Stomach smooth muscle (tissue), 2 donors: ENCODE results near the gene FAT2.
"Not testable (repeated sequence)": the region's sequence is repeated elsewhere in the genome, so short reads cannot be mapped to it uniquely, and the experiment has no call there.

Experiments
- H3K27ac ChIP-seq: one replicate; pipeline ENCODE4 v1.7.0; 2013; ENCODE audit warnings: mild to moderate bottlenecking, low read length, inconsistent platforms
- H3K27me3 ChIP-seq, 2 donors: one replicate each; pipeline ENCODE4 v1.7.0; 2013; ENCODE audit warnings: low read length in 2 of 2; ENCODE audit not compliant: insufficient read depth in 2 of 2, control insufficient read depth in 1 of 2
- H3K36me3 ChIP-seq, 2 donors: one replicate each; pipeline ENCODE4 v1.7.0; 2013; ENCODE audit warnings: low read length in 2 of 2; ENCODE audit not compliant: control insufficient read depth in 2 of 2, insufficient read depth in 2 of 2
- H3K4me1 ChIP-seq: one replicate; pipeline ENCODE4 v1.7.0; 2013; ENCODE audit warnings: low read length; ENCODE audit not compliant: control insufficient read depth, insufficient read depth
- H3K4me3 ChIP-seq, 2 donors: one replicate each; pipeline ENCODE4 v1.7.0; 2013; ENCODE audit warnings: low read length in 2 of 2
- H3K9ac ChIP-seq, 2 donors: one replicate each; pipeline ENCODE4 v1.7.0; 2013; ENCODE audit warnings: low read length in 2 of 2, mild to moderate bottlenecking in 1 of 2
- H3K9me3 ChIP-seq, 2 donors: one replicate each; pipeline ENCODE4 v1.7.0; 2013; ENCODE audit warnings: low read length in 2 of 2; ENCODE audit not compliant: control insufficient read depth in 2 of 2
- donor health status: healthy.
- donor health status: Pancreatic carcinoma.

FAT2 gene

DNA sequence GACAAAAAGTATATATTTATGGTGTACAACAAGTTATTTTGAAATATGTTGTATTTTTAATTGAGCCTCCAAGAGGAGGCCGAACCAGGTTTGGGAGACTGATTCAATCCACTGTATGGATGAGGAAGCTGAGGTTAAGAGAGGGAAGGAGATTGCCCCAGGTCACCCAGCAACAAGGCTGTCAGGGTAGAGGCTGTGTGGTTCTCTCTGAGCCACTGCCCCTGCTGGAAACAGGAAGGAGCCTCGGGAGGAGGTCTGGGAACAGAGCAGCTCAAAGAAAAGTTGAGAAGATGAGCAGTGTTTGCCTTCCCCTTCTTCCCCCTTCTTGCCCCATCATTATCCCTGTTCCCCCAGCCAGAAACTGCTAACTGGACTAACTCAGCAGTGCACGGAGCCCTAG, 6.6 kb upstream of the FAT2 start:
- H3K36me3 ChIP-seq = no peaks in the 10 kb centered on the region
- H3K4me1 ChIP-seq = no peaks in the 10 kb centered on the region
- H3K9ac ChIP-seq = no peak overlapping the region
- H3K27me3 ChIP-seq = peaks cover 0 to 2% of the 10 kb centered on the region in 2 donors
- no peak overlapping the region for H3K4me3 ChIP-seq
- no peaks in the 10 kb centered on the region for H3K9me3 ChIP-seq
- H3K27ac ChIP-seq = no peak overlapping the region

DNA sequence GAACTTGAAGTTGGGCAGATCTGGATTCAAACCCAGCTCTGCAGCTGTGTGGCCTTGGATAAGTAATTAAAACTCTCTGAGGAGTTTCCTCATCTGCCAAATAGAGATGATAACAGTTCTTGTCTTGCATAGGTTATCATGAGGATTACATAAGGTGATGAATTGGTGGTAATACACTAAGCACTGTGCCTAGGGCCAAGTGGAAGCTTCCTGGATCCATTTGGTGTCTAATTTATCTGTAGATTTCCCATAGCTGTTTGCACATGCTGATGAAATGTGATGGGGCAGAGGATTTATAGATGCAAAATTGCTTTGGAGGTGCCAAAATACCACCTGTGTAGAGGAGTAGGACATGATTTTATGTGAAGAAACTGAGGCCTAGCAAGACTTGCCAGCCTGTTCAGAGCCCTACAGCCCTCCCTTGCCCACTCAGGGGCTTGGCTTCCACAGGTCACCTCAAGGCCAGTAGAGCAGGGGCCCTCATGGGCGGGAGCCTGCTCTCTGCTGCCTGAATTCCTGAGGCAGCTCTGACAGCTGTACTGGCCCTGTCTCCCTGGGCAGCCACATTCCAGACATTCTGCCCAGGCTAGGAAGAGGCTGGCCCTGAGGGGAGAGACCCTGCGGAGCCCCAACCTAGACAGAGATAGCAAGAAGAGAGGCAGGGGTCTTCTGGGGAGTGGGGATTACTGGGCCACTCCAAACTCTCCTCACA, 5.9 kb upstream of the FAT2 start:
- Histone ChIP-seq H3K27me3 (peaks cover 0 to 2% of the 10 kb centered on the region in 2 donors), H3K4me1 (no peaks in the 10 kb centered on the region), H3K4me3 (no peak overlapping the region), H3K9me3 (no peaks in the 10 kb centered on the region), H3K27ac (no peak overlapping the region), H3K9ac (no peak overlapping the region), H3K36me3 (no peaks in the 10 kb centered on the region)

DNA sequence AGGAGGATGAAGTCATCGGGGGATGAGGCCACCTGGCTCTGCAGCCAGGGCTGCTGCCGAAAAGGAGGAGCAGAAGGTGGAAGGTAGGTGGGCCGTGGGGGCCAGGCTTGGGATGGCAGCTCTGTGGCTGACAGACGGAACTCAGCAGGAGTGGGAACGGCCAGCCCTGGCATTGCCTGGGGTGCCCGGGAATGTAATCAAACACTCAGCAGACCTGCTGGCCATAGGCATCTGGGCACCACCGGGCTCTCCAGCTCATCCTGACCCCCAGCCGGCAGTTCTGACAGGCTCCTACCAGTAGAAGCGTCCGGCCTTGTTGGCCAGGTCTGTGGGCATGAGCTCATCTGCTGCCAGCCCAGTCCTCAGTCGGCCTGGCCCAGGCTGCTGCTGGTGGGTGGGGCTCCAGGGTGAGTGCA, 4.3 kb upstream of the FAT2 start:
- Histone ChIP-seq H3K4me3 (no peak overlapping the region), H3K9ac (no peak overlapping the region), H3K27ac (no peak overlapping the region), H3K4me1 (no peaks in the 10 kb centered on the region), H3K36me3 (no peaks in the 10 kb centered on the region), H3K9me3 (no peaks in the 10 kb centered on the region), H3K27me3 (peaks cover 0 to 4% of the 10 kb centered on the region in 2 donors)

DNA sequence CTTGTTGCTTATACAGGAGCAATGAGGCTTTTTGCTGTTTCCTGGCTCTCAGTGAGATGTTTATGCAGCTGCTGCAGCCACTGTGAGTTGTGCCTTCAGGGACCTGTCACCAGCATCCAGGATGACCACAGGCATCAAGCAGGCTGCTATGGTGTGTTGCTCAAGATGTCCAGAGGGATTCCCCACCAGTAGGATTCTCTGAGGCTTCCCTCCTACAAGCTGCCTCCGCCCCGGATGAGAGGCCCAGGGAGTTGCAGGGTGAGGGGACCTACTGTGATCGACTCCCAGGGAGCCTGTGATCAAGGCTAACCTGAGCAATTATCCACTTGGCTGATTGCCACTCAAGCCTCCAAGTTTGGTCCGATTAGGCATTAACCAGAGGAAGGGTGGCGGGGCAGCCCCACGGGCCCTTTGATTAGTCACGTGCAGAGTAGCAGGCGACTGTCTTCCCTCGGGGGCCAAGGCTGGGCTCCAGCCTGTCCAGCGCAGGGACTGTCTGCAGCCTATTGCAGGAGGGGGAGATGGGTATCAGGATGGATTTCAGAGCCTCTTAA, 1.8 kb upstream of the FAT2 start:
- Histone ChIP-seq H3K9ac (no peak overlapping the region), H3K4me1 (no peaks in the 10 kb centered on the region), H3K9me3 (no peaks in the 10 kb centered on the region), H3K27ac (no peak overlapping the region), H3K4me3 (no peak overlapping the region), H3K27me3 (peaks cover 0 to 2% of the 10 kb centered on the region in 2 donors), H3K36me3 (no peaks in the 10 kb centered on the region)

DNA sequence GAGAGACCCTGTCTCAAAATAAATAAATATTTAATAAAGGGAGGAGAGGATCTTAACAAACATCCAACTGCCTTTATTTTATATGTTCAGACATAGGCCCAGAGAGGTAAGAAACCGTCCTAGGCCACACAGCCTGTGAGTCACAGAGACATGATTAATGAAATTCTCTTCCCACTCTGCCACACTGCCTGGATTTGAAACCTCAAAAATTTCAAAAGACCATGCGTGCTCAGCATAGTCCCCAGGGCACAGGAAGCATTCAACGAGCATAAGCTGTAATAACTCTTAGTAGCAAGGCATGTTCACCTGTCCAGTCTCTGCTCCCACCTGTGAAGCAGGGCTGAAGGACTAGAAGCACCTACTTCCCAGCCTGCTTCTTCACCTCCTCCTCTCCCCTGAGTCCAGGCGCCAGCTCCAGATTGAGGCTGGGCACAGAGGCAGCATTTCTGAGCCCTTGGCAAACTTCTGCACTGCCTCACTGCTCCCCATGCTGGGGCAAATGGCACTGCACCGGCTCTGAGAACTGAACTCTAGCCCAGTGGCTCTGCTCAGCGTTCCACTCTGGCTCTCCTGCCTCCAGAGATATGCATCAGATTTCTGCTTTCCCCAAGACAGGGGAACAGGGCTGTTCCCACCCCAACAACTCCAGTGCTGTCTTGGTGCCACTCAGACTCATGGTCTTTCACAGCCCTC, 1.1 kb downstream of the FAT2 start:
- no peak overlapping the region for H3K4me3 ChIP-seq
- no peaks in the 10 kb centered on the region for H3K9me3 ChIP-seq
- peaks cover 0 to 2% of the 10 kb centered on the region in 2 donors for H3K27me3 ChIP-seq
- H3K9ac ChIP-seq = no peak overlapping the region
- no peak overlapping the region for H3K27ac ChIP-seq
- H3K4me1 ChIP-seq = no peaks in the 10 kb centered on the region
- no peaks in the 10 kb centered on the region for H3K36me3 ChIP-seq

DNA sequence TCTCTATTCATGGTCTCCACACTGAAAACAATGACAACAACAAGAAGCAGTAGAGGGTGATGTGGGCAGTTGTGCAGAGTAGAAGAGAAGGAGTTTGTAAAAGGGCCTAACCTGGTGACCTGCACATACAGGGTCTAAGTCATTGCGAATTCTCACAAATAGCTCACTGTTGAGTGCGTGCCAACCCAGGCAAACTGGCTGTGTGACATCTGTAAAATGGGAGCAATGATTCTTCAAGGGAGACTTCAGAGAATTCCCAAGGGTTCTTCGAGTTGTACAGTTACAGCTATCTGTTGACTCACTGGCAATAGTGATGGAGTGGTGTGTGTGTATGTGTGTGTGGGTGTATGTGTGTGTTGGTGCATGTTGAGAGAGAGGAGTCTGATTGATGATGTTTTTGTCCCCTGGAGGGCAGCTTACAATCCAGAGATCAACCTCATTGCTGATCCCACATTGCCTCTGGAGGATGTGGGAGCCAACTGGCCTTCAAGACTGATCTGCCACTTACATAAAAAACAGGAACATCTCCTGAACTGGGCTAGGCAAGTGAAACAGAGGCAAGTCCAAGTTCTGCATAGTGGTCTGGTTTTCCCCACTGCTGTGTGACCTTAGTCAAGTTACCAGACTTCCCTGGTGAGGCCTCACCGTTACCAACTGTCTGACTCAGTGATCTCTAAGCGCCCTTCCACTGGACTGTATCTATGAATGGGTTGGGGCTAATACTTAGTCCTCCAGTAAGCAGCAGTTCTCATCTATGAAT, 3.2 kb downstream of the FAT2 start:
- Histone ChIP-seq H3K9ac (no peak overlapping the region), H3K9me3 (no peaks in the 10 kb centered on the region), H3K36me3 (no peaks in the 10 kb centered on the region), H3K27ac (no peak overlapping the region), H3K4me3 (no peak overlapping the region), H3K4me1 (no peaks in the 10 kb centered on the region), H3K27me3 (peaks cover 2 to 4% of the 10 kb centered on the region in 2 donors)

DNA sequence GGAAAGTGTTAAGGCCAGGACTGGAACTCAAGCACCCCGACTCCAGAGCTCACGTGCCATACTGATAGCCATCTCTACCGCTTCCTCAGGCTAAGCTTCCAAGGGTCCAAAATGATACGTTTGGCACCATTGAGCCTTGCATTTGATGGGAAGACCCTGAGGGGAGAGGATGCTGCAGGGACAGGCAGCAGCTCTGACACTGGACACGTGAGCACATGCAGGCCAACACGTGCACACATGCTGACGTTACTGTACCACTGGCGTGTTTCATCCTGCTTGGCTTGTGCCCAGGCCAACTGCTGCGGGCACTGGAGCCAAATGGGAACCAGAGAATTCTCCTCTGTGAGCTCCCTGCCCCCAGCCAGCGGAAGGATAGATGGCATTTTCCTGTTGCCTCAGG, 5.2 kb downstream of the FAT2 start:
- no peaks in the 10 kb centered on the region for H3K4me1 ChIP-seq
- H3K4me3 ChIP-seq = no peak overlapping the region
- H3K9me3 ChIP-seq = no peaks in the 10 kb centered on the region
- no peak overlapping the region for H3K27ac ChIP-seq
- H3K27me3 ChIP-seq = peaks cover 0 to 4% of the 10 kb centered on the region in 2 donors
- no peaks in the 10 kb centered on the region for H3K36me3 ChIP-seq
- H3K9ac ChIP-seq = no peak overlapping the region

DNA sequence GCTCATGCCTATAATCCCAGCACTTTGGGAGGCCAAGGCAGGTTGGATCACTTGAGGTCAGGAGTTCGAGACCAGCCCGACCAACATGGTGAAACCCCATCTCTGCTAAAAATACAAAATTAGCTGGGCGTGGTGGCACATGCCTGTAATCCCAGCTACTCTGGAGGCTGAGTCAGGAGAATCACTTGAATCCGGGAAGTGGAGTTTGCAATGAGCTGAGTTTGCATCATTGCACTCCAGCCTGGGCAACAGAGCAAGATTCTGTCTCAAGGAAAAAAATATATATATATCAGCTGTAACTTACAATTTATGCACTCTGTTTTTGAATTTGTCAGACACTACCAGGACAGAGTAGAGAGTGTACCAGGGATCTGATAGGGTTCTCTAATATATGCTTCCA, 5.8 kb downstream of the FAT2 start:
- not testable (repeated sequence) for H3K9me3 ChIP-seq, H3K27me3 ChIP-seq, H3K36me3 ChIP-seq, H3K27ac ChIP-seq, H3K4me3 ChIP-seq, H3K9ac ChIP-seq, H3K4me1 ChIP-seq

DNA sequence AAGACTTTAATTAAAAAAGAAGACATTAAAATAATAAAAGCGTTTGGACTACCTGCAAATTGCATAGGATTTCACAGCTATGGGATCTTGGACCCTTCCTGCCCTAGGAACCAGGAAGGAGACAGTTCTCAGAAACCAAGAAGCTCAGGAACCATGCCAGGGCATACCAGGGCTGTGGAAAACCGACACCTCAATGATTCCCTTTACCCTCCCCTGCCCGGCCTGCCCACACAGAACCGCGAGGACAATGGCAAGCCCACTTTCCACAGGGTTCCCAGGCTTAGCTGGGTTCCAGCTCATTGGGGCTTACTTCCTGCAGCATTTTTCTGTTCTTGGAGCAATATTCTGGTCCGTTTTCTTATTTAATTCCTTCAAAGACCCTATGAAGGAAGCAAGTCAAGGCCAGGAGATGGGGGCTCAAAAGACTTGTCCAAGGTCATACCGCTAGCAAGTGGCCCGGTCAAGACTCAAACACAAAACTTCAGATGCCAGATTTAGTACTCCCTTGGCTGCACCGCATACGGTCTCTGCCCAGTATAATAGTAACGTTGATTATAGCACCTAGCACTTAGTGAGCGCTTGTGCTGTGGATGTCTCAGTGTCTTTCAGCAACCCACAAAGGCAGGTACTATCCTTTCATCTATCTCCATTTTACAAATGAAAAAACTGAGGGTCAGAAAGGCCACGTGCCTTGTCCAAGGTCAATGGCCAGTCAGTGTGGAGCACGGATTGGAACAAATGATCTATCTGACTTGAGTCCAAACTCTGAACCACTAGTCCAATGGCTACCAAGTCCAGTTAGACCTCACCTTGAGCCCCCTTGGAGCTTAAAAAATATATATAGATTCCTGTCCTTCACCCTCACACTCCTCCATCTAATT, 6.8 kb downstream of the FAT2 start:
- Histone ChIP-seq H3K27ac (no peak overlapping the region), H3K36me3 (no peaks in the 10 kb centered on the region)

More for the DNA sequence above, 6.8 kb downstream of the FAT2 start:
- Histone ChIP-seq H3K9ac (no peak overlapping the region), H3K27me3 (peaks cover 0 to 4% of the 10 kb centered on the region in 2 donors), H3K4me1 (no peaks in the 10 kb centered on the region), H3K9me3 (no peaks in the 10 kb centered on the region), H3K4me3 (no peak overlapping the region)
